ENCODE results near the gene ITPRIPL1.

Gene ITPRIPL1

GRCh38 chr2:96315400-96316071 lies 9.6 kb upstream of the ITPRIPL1 start:
- DNase-seq (ENCODE audit: low read depth) = peak; percentile 80
- H3K4me3 ChIP-seq (ENCODE audit: low read depth, low read length) = no peak overlapping the region
- TF ChIP-seq, protein P1, sequence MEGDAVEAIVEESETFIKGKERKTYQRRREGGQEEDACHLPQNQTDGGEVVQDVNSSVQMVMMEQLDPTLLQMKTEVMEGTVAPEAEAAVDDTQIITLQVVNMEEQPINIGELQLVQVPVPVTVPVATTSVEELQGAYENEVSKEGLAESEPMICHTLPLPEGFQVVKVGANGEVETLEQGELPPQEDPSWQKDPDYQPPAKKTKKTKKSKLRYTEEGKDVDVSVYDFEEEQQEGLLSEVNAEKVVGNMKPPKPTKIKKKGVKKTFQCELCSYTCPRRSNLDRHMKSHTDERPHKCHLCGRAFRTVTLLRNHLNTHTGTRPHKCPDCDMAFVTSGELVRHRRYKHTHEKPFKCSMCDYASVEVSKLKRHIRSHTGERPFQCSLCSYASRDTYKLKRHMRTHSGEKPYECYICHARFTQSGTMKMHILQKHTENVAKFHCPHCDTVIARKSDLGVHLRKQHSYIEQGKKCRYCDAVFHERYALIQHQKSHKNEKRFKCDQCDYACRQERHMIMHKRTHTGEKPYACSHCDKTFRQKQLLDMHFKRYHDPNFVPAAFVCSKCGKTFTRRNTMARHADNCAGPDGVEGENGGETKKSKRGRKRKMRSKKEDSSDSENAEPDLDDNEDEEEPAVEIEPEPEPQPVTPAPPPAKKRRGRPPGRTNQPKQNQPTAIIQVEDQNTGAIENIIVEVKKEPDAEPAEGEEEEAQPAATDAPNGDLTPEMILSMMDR (conservative IDR thresholded peaks at IDR 0.05; ENCODE audit: low read depth, low read length) = no peak

GRCh38 chr2:96316999-96317398 lies 8.1 kb upstream of the ITPRIPL1 start:
- TF ChIP-seq, protein P1 (conservative IDR thresholded peaks at IDR 0.05; ENCODE audit: low read depth, low read length) = no peak
- DNase-seq (ENCODE audit: low read depth) = no peak
- H3K4me3 ChIP-seq (ENCODE audit: low read depth, low read length) = no peak overlapping the region

GRCh38 chr2:96317584-96317997 lies 7.5 kb upstream of the ITPRIPL1 start:
- DNase-seq (ENCODE audit: low read depth) = no peak
- TF ChIP-seq, protein P1 (conservative IDR thresholded peaks at IDR 0.05; ENCODE audit: low read depth, low read length) = no peak
- no peak overlapping the region for H3K4me3 ChIP-seq (ENCODE audit: low read depth, low read length)

DNA sequence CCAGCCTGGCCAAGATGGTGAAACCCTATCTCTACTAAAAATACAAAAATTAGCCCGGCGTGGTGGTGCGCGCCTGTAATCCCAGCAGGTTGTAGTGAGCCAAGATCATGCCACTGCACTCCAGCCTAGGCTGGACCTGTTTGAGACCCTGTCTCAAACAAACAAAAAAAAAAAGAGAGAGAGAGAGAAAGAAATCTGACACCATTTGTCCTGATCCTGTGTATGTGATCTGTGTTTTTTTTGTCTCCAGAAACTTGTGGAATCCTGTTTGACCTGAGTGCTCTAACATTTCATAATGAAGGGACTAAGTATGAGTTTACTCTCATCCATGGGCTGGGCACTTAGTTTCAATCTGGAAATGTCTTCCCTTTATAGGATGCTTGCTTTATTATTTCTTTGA lies 6.4 kb upstream of the ITPRIPL1 start:
- TF ChIP-seq, protein P1 (conservative IDR thresholded peaks at IDR 0.05; ENCODE audit: low read depth, low read length) = no peak
- H3K4me3 ChIP-seq (ENCODE audit: low read depth, low read length) = no peak overlapping the region
- DNase-seq (ENCODE audit: low read depth) = no peak

DNA sequence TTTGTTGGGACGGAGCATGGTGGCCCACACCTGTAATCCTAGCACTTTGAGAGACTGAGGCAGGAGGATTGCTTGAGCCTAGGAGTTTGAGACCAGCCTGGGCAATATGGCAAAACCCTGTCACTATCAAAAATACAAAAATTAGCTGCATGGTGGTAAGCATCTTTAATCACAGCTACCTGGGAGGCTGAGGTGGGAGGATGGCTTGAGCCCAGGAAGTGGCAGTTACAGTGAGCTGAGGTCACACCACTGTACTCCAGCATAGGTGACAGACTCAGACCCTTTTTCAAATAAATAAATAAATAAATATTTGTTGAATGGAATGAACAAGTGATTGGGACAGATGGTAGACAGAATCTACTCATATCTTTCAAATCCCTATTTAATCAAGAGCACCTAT lies 5.7 kb upstream of the ITPRIPL1 start:
- no peak overlapping the region for H3K4me3 ChIP-seq (ENCODE audit: low read depth, low read length)
- TF ChIP-seq, protein P1 (conservative IDR thresholded peaks at IDR 0.05; ENCODE audit: low read depth, low read length) = no peak
- DNase-seq (ENCODE audit: low read depth) = no peak

- H3K4me3 ChIP-seq (ENCODE audit: low read depth, low read length) = no peak overlapping the region
- DNase-seq (ENCODE audit: low read depth) = no peak
- TF ChIP-seq, protein P1 (conservative IDR thresholded peaks at IDR 0.05; ENCODE audit: low read depth, low read length) = no peak
Measured at GRCh38 chr2:96320326-96320725, 4.8 kb upstream of the ITPRIPL1 start.
